HG03280 (cell line): ENCODE measurements around the gene MRPL27.
"Not testable (repeated sequence)": the region's sequence is repeated elsewhere in the genome, so short reads cannot be mapped to it uniquely, and the experiment has no call there.

ENCODE experiments used
- ATAC-seq: cut with Tn5 transposase; IDR thresholded peaks from one replicate; pipeline ENCODE4 v1.9.1; 2021; ENCODE audit warnings: mild to moderate bottlenecking, moderate library complexity; ENCODE audit not compliant: unreplicated experiment

The MRPL27 gene

GRCh38 chr17:50372758-50373556, at the start of gene MRPL27, which contains the start of gene EME1:
Gene MRPL27 (minus strand): TSS chr17:50373184. CDS start chr17:50373170, 14 bp downstream.
Gene EME1 (plus strand): TSS chr17:50373229. CDS start chr17:50375209, 1,980 bp downstream.
- peak; percentile 88 for ATAC-seq

GRCh38 chr17:50422738-50423137, 49.8 kb upstream of the MRPL27 start:
- no peak for ATAC-seq

GRCh38 chr17:50421308-50422051, 48.5 kb upstream of the MRPL27 start:
- ATAC-seq = no peak

GRCh38 chr17:50420419-50421112, 47.6 kb upstream of the MRPL27 start:
- ATAC-seq = no peak

- ATAC-seq = not testable (repeated sequence)
Measured at GRCh38 chr17:50419577-50419976, 46.6 kb upstream of the MRPL27 start.

- no peak for ATAC-seq
Measured at GRCh38 chr17:50414808-50415207, 41.8 kb upstream of the MRPL27 start.

- no peak for ATAC-seq
Measured at GRCh38 chr17:50412188-50412732, 39.3 kb upstream of the MRPL27 start.

GRCh38 chr17:50407921-50408320, 34.9 kb upstream of the MRPL27 start:
- no peak for ATAC-seq

- no peak for ATAC-seq
Measured at GRCh38 chr17:50406578-50406977, 33.6 kb upstream of the MRPL27 start.

- not testable (repeated sequence) for ATAC-seq
Measured at GRCh38 chr17:50405351-50405750, 32.4 kb upstream of the MRPL27 start.

- not testable (repeated sequence) for ATAC-seq
Measured at GRCh38 chr17:50399591-50399990, 26.6 kb upstream of the MRPL27 start.

GRCh38 chr17:50398672-50399071, 25.7 kb upstream of the MRPL27 start:
- not testable (repeated sequence) for ATAC-seq

- no peak for ATAC-seq
Measured at GRCh38 chr17:50397919-50398285, 24.9 kb upstream of the MRPL27 start.

- ATAC-seq = peak; percentile 94
Measured at GRCh38 chr17:50397111-50397918, 24.3 kb upstream of the MRPL27 start, which contains the start of gene LRRC59. Gene LRRC59 (minus strand): TSS chr17:50397523. CDS start chr17:50397317, 206 bp downstream.

- ATAC-seq = no peak
Measured at GRCh38 chr17:50396261-50397110, 23.5 kb upstream of the MRPL27 start.

GRCh38 chr17:50394711-50395110, 21.7 kb upstream of the MRPL27 start:
- ATAC-seq = no peak

GRCh38 chr17:50393700-50394099, 20.7 kb upstream of the MRPL27 start:
- no peak for ATAC-seq

GRCh38 chr17:50392621-50393020, 19.6 kb upstream of the MRPL27 start:
- ATAC-seq = no peak

GRCh38 chr17:50389534-50389933, 16.6 kb upstream of the MRPL27 start:
- no peak for ATAC-seq
